K562 (cell line): ENCODE measurements around the gene PEX11B. TPM values are rescaled to one million over a fixed set of nuclear protein-coding genes. Genes with fewer than 3 reads are reported as not detected.

Source experiments
- CHD2 ChIP-seq: IDR thresholded peaks from 2 replicates; pipeline ENCODE4 v1.6.1; 2011; ENCODE audit warnings: low read depth, low read length
- CXXC5 ChIP-seq: fragments of 250-450 bp; sonication (Bioruptor Pico); IDR thresholded peaks from 2 replicates; pipeline ENCODE4 v1.8.0; 2022; ENCODE audit warnings: inconsistent platforms, mild to moderate bottlenecking, moderate library complexity
- ERF ChIP-seq: fragments of 450-650 bp; formaldehyde crosslinking; IDR thresholded peaks from 2 replicates; pipeline ENCODE4 v1.4.0; 2020; ENCODE audit warnings: mild to moderate bottlenecking, mixed read lengths
- FOXK2 ChIP-seq, 2 experiments: fragments of 450-650 bp; IDR thresholded peaks in 1 of 2; conservative IDR thresholded peaks in 1 of 2; 2 replicates each; pipeline ENCODE4 v1.6.1; 2016; ENCODE audit warnings: low read depth in 2 of 2, mild to moderate bottlenecking in 1 of 2
- HDAC1 ChIP-seq, 2 experiments: fragments of 450-650 bp; IDR thresholded peaks; 2 replicates each; pipeline ENCODE4 v1.6.1; 2016 to 2017; ENCODE audit warnings: inconsistent platforms in 1 of 2, mild to moderate bottlenecking in 1 of 2, moderate library complexity in 1 of 2
- KAT2B ChIP-seq: IDR thresholded peaks from one replicate; pipeline ENCODE4 v1.6.1; 2012; ENCODE audit warnings: low read depth, mild to moderate bottlenecking, control low read depth, inconsistent platforms, low read length, moderate library complexity
- MEIS2 ChIP-seq: fragments of 450-650 bp; IDR thresholded peaks from 2 replicates; pipeline ENCODE4 v1.6.1; 2014; ENCODE audit warnings: mild to moderate bottlenecking; ENCODE audit not compliant: partially characterized antibody
- NR4A1 ChIP-seq, 2 experiments: fragments of 250-450 bp in 1 of 2; fragments of 450-650 bp in 1 of 2; sonication (Bioruptor Pico) in 1 of 2; IDR thresholded peaks; 2 replicates each; pipeline versions ENCODE4 v1.4.0 to v1.6.1; 2016 to 2020; ENCODE audit warnings: mild to moderate bottlenecking in 2 of 2, missing compliant biosample characterization in 1 of 2, missing genetic modification characterization in 1 of 2, moderate library complexity in 1 of 2
- RBFOX2 ChIP-seq: fragments of 200-400 bp; formaldehyde crosslinking; IDR thresholded peaks from 2 replicates; pipeline ENCODE4 v1.6.1; 2017; ENCODE audit warnings: low read depth, mild to moderate bottlenecking, low read length, moderate library complexity
- SP1 ChIP-seq: sonication (generic); formaldehyde crosslinking; IDR thresholded peaks from 2 replicates; pipeline ENCODE4 v1.8.1; 2022; ENCODE audit warnings: mild to moderate bottlenecking, missing genetic modification reagents
- SP2 ChIP-seq: IDR thresholded peaks from 2 replicates; pipeline ENCODE4 v1.6.1; 2011; ENCODE audit warnings: mild to moderate bottlenecking, low read depth, low read length, moderate library complexity; ENCODE audit not compliant: poor library complexity, severe bottlenecking; ENCODE audit errors: extremely low read depth
- STAT5B ChIP-seq: fragments of 250-450 bp; sonication (Bioruptor Pico); IDR thresholded peaks from 2 replicates; pipeline ENCODE4 v1.8.0; 2021; ENCODE audit warnings: mild to moderate bottlenecking, inconsistent platforms
- TCF7L2 ChIP-seq: fragments of 150-350 bp; IDR thresholded peaks from 2 replicates; pipeline ENCODE4 v1.6.1; 2016; ENCODE audit warnings: low read depth, mild to moderate bottlenecking, low read length, moderate library complexity
- VEZF1 ChIP-seq: fragments of 200-800 bp; sonication (Bioruptor generic); IDR thresholded peaks from 2 replicates; pipeline ENCODE4 v1.6.1; 2017; ENCODE audit warnings: missing genetic modification characterization, missing compliant biosample characterization
- XRCC5 ChIP-seq: fragments of 200-400 bp; formaldehyde crosslinking; IDR thresholded peaks from 2 replicates; pipeline ENCODE4 v1.6.1; 2017; ENCODE audit warnings: low read depth, mild to moderate bottlenecking, low read length
- ZBTB17 ChIP-seq: fragments of 450-650 bp; formaldehyde crosslinking; IDR thresholded peaks from 2 replicates; pipeline ENCODE4 v1.4.0; 2020; ENCODE audit warnings: mild to moderate bottlenecking
- ZNF174 ChIP-seq: fragments of 250-450 bp; sonication (Bioruptor Pico); IDR thresholded peaks from 2 replicates; pipeline ENCODE4 v1.4.0; 2020; ENCODE audit warnings: mild to moderate bottlenecking
- ZNF384 ChIP-seq: IDR thresholded peaks from 2 replicates; pipeline ENCODE4 v1.6.1; 2012; ENCODE audit warnings: low read depth, low read length, improper control_type of control experiment
- ZNF644 ChIP-seq: fragments of 200-800 bp; sonication (Bioruptor generic); IDR thresholded peaks from 2 replicates; pipeline ENCODE4 v1.6.1; 2016; ENCODE audit warnings: low read depth, missing genetic modification characterization, missing compliant biosample characterization
- polyA plus RNA-seq, 8 experiments: library from polyadenylated mRNA; depleted of rRNA in 4 of 8; stranded (reverse) in 5 of 8; unstranded in 3 of 8; fragments of >200 nt; fragmentation: Nextera tagmentation in 2 of 8; fragmentation: Illumina TruSeq in 1 of 8; extraction: Ambion mirVana in 2 of 8; extraction: Trizol in 1 of 8; gene quantifications; 2 replicates each; pipeline versions ENCODE4 v1.2.1 to v1.2.3, GENCODE V29; 2011 to 2014; ENCODE audit warnings: inconsistent platforms in 1 of 8, missing spikeins in 1 of 8
- total RNA-seq, 7 experiments: library from RNA; depleted of rRNA in 6 of 7; stranded (reverse); fragments of >200 nt in 6 of 7; fragmentation: Illumina TruSeq in 2 of 7; extraction: Trizol in 2 of 7; gene quantifications; 2 replicates each; pipeline versions ENCODE4 v1.2.1 to v1.2.3, GENCODE V29; 2011 to 2021; ENCODE audit warnings: low replicate concordance in 1 of 7
- TF ChIP-seq, protein P1 (sequence below): fragments of 450-650 bp; IDR thresholded peaks from 2 replicates; pipeline ENCODE4 v1.6.1; 2016

PEX11B gene
- total and polyA plus RNA-seq, 9 of the 15 experiments (the other 6 are each of a cell fraction or from before 2014, with no cell fraction given) = 13.2 to 60.0 (median 21.7) TPM

DNA sequence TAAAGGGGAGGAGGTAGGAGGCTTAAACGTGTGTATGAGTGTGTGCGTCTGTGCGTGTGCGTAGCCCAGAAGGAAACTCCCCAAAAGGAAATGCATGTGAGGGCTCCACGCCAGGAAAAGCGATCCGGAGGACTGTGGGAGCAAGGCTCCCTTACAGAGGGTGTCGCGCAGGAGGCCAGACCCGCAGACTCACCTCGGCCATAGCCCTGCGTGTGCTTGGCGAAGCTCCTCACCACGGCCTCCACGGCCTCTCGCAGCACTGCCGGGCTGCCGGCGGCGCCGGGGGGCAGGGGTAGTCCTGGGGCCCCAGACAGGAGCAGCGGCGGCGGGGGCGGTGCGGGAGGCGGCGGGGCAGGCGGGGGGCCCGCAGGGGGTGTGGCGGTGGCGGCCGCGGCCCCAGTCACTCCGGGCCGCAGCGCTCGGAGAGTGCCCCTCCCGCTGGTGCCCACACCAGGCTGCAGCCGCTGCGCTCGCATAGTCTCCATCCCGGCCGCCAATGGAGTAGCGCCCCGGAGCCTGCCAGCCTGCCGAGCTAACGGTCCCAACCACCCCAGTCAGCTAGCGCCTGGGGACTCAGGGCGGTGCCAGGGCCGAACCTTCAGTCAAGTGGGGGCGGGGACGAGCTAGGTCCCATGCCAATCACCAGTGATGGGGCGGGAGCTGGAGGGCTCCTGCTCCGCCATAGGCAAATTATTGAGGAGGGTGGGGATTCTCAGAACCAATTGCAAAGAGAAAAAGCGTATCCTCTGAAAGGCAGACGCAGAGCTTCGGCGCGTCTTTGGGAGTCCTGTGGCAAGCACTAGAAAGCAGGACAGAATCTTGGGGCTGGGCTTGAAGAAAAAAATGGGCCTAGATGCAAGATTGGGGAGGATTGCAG, 39.2 kb upstream of the PEX11B start, which contains the start of gene LIX1L (continued):
- TF ChIP-seq NR4A1 (CRISPR knock-in tag; IDR thresholded peaks at IDR 0.05) = no peak
- TF ChIP-seq NR4A1 (tag; IDR thresholded peaks at IDR 0.05) = no peak
- TF ChIP-seq CHD2 = peak; percentile 57; the same call in 1 of the 2 replicates
- TF ChIP-seq, protein P1, sequence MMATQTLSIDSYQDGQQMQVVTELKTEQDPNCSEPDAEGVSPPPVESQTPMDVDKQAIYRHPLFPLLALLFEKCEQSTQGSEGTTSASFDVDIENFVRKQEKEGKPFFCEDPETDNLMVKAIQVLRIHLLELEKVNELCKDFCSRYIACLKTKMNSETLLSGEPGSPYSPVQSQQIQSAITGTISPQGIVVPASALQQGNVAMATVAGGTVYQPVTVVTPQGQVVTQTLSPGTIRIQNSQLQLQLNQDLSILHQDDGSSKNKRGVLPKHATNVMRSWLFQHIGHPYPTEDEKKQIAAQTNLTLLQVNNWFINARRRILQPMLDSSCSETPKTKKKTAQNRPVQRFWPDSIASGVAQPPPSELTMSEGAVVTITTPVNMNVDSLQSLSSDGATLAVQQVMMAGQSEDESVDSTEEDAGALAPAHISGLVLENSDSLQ = peak; percentile 99
- TF ChIP-seq XRCC5 = peak; percentile 24; the same call in 1 of the 2 replicates
- peak; percentile 76 for TF ChIP-seq RBFOX2
- TF ChIP-seq CXXC5 (CRISPR knock-in tag) = peak; percentile 66
- TF ChIP-seq SP1 (CRISPR knock-in tag) = peak; percentile 84
- peak; percentile 60 for TF ChIP-seq SP2
- TF ChIP-seq ZNF174 (CRISPR knock-in tag) = no peak
- 0 out of 2 replicates have a peak, but pooled peaks have one; percentile 16 for TF ChIP-seq ERF (CRISPR knock-in tag)
- 0 out of 2 replicates have a peak, but pooled peaks have one; percentile 24 for TF ChIP-seq ZNF384
- TF ChIP-seq ZBTB17 (CRISPR knock-in tag) = 0 out of 2 replicates have a peak, but pooled peaks have one; percentile 33
- TF ChIP-seq HDAC1 (IDR thresholded peaks at IDR 0.05) = peak in 1 of 2 experiments; percentile 47; a peak in 2 of 4 replicates
- TF ChIP-seq TCF7L2 = no peak
- peak; percentile 75 for TF ChIP-seq MEIS2
- TF ChIP-seq VEZF1 (CRISPR knock-in tag) = peak; percentile 87
- no peak for TF ChIP-seq ZNF644 (tag)
- TF ChIP-seq STAT5B (CRISPR knock-in tag) = no peak
- TF ChIP-seq KAT2B = no peak
- no peak for TF ChIP-seq FOXK2 (conservative IDR thresholded peaks at IDR 0.05 in 1 of 2, IDR thresholded peaks at IDR 0.05 in 1 of 2; ENCODE audit: low read depth in 2 of 2)
- TF ChIP-seq, all 486 proteins: peak for 69
